NCI-H128 (cell line): Measurements from ENCODE around the gene C12orf50.
A peak's percentile ranks its signal among the peaks of the same experiment; 100 is the strongest.
"Not testable (repeated sequence)": the region's sequence is repeated elsewhere in the genome, so short reads cannot be mapped to it uniquely, and the experiment has no call there.

Experiments used
- DNase-seq: peaks from one replicate; lab custom pipeline; 2025; ENCODE audit not compliant: unreplicated experiment; lab: John Stamatoyannopoulos, UW

The C12orf50 gene

DNA sequence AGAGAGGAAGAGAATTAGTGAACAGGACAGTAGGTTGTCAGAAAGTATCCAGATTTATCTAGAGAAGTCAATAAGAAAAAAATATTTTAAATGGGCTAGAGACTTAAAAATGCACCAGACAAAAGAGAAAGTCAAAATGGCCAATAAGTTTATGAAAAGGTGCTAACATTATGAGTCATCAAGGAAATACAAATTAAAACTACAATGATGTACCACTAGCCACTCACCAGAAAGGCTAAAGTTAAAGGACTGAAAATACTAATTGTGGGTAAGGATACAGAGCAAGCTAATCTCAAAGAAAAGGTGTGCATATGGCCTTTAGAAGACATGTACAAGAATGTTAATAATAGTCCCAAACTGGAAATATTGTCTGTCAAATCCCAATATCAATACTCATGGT lies 37.7 kb downstream of the C12orf50 start:
- no peak for DNase-seq

DNA sequence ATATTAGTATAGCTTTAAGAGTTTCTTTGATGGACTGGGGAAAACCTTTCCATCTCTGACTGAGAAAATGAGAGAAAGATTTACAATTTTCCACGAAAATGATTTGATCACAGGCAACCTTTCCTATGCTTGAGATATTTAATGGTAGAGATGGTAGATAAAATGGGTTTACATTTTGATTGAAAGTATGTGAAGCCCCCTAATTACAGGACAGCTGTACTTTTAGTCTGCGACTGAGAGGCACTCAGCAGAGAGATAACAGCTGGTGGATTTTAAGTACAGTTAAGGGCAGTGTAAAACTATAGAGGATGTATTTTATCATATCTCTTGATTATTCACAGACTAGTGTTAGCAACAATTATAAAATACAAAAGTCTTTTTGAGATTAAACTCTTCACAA lies 40.7 kb downstream of the C12orf50 start:
- DNase-seq, result no peak

DNA sequence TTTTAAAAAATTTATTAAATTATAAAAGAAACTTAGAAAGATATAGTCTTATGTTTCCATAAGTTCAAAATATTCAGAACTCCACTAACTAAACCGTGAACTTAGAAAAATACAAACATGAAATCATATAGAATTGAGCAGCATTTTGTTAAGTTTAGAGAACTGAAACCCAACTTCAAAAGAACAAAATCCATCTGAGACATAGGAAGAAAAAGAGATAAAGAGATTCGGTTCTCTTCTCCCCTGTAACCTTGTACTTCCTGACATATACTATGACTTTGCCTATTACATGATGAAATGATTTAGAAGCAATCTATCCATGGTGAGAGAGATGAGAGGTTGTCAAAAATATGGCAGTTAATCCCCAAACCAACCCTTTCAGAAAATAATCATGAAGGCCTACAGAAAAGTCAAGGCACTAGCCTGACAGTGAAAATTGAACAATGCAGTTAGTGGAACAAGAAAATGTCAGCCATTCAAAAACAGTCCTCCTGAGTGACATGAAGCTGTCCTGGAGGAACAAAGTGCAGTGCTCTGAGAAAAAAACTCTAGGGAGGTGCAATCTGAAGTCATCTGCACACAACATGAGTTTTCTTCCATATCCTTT lies 44.0 kb downstream of the C12orf50 start:
- DNase-seq, result no peak

DNA sequence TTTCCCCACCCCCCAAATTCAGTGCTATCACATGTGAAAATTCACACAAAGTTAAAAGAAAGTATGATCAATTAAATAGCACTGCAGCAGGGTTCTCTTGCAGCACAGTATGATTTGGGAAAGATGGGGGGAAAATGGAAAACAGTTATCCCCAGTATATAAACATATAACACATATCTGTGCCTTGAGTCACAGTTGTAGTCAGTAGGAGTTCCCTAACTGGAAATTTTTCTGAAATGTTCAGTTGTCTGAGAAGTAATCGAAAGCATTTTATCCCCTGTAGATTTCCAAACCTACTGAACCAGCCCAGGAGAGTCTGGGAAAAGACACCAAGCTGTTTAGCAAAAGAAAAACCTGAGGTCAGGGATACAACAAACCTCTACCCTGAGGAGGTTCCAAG lies 47.0 kb downstream of the C12orf50 start:
- DNase-seq, result no peak

DNA sequence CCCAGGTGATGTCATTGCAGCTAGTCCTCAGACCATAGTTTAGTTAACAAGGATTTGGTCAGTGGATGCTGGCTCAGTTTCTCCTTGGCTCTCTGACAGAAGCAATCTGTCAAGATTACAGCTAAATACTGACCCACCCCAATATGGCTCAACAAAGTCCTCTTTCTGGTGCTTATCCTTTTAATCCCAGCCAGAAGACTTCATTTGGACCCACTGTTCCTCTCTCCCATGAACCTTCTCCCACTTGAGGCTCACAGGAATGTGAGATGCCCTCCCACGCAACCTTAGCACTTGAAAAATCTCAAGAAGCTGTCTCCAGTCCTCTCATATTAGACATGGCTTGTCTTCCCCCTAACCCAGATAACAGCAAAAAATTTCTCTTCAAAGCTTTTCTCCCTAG lies 47.7 kb downstream of the C12orf50 start:
- no peak for DNase-seq

DNA sequence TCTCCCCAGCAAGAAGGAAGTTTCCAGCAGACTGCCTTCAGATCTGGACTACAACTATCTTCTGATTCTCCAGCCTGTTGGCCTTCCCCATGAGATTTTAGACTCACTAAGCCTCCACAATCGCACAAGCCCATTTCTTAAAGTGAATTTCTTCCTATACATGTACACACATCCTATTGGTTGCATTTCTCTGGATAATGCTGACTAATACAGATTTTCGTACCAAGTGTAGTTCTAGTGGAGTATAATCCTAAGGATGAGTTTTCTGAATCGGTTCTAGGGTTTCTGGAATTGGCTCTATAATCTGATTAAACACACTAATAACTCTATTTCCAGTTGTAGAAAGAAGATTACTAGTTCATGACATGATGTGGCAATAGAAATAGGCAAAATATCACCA lies 53.3 kb downstream of the C12orf50 start:
- no peak for DNase-seq

DNA sequence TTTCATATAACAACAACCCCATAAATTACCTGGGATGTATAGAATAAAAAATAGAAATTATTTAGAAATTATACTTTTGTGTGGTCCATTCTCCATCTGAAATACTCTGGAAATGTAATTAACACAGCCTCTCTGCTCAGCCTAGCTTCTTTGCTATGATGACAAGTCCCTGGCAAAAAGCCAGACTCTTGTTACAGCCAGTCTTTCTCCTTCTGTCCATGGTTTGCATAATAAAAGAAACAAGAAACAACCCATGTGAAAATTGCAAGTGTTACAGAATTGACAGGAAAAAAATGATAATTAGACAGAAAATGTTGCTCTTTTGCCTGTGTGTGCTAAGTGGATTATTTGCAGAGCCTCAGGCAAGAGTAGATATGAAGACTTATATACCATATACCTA lies 61.3 kb downstream of the C12orf50 start:
- DNase-seq, result no peak

DNA sequence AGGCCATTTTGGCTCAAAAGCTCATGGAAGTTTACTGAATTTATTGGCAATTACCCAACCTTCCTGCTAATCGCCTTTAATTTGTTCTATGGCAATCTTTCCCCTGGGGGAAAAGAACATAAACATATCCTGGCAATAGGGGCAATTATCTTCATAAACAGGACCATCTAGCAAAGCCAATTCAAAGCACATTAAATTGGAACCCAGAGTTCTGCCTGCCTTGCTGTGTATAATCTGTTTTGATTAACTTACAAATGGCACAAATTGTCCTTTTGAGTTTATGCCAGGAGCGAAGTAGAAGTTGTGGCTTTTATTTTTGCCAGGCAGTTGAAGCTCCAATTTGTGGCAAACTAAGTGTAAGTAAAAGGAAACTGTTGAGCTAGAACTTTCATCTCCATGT lies 68.6 kb downstream of the C12orf50 start:
- no peak for DNase-seq

DNA sequence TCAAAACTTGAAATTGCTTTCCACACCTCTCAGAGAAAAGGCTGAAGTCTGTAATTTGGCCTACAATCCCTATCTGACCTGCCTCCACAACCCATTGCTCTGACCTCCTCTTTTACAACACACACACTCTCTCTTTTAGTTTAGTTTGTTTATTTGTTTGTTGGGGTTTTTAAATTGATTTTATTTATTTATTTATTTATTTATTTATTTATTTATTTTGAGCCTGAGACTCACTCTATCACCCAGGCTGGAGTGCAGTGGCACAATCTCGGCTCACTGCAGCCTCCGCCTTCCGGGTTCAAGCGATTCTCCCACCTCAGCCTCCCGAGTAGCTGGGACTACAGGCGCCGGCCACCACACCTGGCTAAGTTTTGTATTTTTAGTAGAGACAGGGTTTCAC lies 75.2 kb downstream of the C12orf50 start:
- DNase-seq, result not testable (repeated sequence)

DNA sequence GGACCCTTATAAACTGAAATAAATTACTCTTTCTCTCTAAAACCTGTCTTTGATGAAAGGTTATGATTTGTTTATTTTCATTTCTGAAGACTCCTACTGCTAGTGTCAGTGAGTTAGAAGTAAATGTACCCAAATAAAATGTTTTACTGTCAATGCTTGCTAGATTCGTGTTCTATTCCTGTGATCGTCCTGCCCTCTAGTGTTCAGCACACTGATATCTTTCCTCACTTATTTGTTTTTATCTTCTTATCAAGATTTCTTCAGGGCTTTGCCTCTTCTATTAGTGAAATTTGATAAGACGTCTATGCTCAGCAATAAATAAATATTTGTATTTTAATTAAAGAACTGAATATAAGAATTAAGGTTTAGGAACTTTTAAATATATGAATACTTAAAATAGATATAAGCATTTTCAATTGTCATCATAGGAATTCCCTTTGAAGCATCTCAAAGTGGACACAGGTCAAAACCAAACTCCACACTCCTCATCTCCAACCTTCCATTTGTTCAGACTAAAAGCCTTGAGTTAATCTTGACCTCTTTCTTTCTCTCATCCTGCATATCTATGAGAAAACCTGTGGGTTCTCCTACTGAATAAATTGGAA lies 75.8 kb downstream of the C12orf50 start:
- DNase-seq, result peak; percentile 3

DNA sequence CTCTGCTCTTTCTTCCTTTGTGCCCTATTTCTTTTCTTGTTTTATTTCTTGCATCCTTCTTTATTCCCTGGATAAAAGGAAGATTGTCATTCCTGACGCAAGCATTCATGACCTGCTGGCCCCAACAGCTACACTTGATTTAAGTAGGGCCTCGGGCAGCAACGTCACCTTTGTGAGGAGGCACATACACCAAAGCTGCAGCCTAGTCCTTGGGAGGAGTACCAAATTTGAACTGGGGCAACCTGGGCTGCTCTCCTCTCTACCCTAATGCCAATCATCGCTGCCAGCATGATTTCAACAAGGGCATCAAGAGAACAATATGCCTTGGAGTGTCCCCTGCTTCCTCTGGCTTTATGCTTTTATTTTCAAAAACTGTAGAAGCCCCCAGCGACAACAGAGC lies 76.4 kb downstream of the C12orf50 start:
- no peak for DNase-seq

DNA sequence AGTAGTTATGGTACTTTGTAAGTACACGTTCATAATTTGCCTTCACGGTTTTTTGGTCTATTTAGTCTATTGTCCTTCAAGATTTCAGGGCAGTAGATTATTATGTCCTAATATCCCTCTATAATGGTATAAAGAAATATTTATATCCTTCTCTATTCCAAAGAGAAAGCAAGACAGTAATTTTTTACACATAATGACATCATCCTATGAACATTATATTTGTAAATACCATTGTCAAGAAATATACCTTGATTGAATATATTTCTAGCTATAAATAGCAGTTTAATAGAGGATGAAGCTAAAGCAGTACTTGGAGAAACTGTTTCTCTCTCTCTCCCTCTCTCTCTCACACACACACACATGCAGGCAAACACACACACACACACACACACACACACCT lies 77.0 kb downstream of the C12orf50 start:
- DNase-seq, result no peak

DNA sequence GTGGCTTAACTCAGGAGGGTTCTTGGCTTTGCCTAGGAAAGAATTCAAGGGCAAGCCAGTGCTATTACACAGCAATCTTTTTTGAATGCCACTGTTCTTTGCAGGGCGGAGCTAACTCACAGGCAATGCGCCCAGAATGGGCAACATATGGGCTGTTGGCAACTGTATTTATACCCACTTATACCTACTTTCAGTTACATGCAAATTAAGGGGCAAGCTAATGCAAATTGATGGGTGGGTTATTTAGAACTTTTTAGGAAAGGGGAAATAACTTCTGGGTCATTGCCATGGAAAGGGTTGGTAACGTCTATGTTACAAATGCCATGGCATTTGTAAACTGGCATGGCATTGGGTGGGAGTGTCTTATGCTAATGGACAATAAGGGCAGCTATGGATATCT lies 85.4 kb downstream of the C12orf50 start:
- no peak for DNase-seq

DNA sequence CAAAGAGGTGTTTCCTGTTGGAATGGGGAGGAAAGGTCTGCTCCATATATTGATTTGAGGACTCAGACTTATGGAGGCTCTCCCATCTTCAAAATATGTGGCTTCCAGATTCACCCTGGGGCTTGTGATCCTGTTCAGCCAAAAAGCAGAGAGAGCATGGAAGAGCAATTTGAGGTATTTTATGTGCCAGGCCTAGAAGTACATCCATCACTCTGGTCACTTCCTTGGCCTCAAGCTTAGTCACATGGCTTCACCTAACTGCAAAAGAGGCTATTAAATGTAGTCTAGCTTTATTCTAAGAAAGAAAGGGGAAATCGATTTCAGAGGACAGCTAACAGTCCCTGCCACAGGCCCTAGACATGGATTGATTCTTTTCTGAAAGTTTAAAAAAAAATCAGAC lies 86.2 kb downstream of the C12orf50 start:
- DNase-seq, result no peak

DNA sequence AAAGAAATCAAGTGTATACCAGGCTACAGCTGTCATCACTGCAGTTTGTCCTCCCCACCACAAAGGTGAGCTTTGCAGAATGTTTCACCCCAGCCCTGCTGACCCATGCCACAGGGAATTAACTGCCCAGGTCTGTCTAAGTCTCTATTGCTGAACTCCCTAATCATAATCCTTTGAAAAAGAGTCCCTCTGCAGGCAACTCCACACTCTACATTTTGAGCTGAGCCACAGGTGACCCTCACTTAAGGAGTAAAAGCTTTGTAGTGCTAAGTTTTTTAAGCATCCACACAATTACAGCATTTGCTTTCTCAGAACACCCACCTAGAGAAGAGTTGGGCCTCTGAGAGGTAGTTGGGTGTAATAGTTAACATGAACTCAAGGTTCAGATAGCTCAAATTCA lies 90.0 kb downstream of the C12orf50 start:
- DNase-seq, result no peak

DNA sequence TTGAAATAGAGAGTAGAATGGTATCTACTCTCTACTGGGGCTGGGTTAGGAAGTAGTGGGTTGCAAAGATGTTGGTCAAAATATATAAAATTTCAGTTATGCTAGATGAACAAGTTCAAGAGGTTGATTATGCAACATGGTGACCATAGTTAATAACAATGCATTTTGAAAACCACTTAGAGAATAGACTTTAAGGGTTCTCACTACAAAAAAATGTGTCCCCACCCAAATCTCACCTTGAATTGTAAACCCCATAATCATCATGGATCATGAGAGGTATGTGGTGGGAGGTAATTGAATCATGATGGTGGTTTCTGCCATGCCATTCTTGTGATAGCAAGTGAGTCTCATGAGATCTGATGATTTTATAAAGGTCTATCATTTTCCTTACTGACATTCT lies 94.0 kb downstream of the C12orf50 start:
- DNase-seq, result no peak

DNA sequence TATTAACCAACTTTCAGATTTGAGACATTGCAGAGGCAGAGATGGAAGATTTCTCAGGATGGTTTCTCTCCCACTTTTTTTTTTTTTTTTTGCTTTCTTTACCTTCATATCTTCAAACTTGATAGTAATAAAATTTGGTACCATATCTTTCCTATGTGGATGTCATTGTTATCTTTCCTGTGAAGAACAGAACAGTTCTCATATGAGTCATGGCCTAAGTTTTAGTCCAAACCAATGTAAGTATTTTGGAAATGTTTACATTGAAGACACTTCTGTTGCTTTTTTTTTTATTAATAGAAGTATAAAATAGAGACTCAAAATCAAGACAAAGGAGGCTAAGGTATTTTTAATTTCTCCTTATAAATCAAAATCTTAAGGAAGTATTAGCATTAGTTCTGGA lies 95.2 kb downstream of the C12orf50 start:
- DNase-seq, result no peak

DNA sequence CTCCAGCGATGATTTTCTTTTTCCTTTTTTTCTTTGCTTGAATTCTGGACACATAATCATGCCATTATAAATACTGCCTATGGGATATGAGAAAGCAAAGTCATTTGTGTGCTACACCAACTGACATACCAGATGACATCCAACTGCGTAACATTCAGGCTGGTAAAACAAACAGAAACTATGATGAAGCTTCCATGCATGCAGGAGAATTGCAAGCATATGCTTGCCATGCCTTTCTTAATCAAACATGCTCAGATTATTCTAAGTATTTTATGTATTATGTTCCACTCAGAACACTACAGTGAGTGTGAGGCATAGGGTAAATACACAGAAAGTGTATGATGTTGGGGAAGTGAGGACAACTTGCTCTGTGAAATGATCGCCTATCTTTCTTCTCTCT lies 97.4 kb downstream of the C12orf50 start:
- no peak for DNase-seq

DNA sequence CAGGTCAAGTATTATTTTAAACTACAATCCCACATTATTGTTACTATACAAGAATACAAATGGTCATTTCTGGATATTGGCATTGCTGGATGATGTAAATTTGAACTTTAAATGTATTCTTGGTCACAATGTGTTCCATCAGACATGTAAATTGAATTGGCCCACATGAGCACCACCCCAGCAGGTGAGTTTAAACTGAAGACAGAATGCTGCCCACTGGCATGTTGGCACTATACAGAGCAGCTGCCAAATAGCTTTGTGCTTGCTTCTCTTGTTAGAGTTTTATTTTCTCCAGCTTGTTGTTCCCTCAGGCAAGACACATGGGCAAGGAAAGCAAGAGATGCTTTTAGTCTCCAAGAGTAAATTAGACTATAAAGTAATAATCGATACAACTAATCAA lies 98.6 kb downstream of the C12orf50 start:
- DNase-seq, result no peak
